Stimulated activated CD4-positive, alpha-beta T cell treated with anti-CD3 and anti-CD28 coated beads, Interleukin-1b, Interleukin-23, amount 100 ng/mL, for 4 hours (primary cell): ENCODE data around the gene ATP11C.
"Not testable (repeated sequence)": the region's sequence is repeated elsewhere in the genome, so short reads cannot be mapped to it uniquely, and the experiment has no call there.

ENCODE experiments used
- DNase-seq, 2 donors: peaks; one replicate each; pipeline ENCODE4 v3.0.0-alpha.2; 2020; ENCODE audit warnings: low read depth in 2 of 2

Gene ATP11C

DNA sequence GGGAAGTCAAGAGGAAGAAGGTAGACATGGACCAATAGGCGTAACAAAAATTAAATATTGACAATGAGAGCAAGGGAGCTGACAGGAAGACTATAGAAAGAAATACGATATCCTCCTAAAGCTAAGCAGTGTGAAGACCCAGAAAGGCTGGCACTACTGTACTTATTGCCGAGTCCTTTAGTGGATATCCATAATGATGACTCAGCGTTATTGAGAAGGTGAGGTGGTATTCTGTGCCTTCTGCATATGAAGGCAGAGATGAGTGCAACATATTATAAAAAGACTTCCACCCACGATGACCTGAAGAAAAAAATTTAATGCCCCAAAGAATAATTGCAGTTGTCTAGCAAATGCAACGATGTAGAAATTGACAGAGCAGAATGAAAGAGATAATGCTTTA, 211.9 kb downstream of the ATP11C start:
- no peak for DNase-seq

DNA sequence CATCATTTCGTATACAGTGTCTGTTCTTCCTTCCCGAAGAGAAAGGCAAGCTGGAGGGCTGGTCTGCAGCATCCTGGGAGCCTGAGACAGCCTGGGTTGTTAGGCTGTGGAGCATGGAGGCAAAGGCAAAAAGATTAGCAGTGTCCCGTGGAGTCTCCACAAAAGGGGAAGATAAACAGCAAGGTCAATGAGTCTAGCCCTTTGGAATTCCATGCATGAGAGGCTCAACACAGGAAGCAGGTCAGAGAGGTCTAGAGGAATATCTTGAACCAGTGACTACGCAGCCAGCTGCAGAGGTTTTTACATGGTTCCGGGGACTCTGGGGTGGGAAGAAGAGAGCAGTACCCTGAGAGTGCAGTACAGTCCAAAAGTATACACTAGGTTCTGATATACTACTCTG, 212.7 kb downstream of the ATP11C start:
- no peak for DNase-seq

DNA sequence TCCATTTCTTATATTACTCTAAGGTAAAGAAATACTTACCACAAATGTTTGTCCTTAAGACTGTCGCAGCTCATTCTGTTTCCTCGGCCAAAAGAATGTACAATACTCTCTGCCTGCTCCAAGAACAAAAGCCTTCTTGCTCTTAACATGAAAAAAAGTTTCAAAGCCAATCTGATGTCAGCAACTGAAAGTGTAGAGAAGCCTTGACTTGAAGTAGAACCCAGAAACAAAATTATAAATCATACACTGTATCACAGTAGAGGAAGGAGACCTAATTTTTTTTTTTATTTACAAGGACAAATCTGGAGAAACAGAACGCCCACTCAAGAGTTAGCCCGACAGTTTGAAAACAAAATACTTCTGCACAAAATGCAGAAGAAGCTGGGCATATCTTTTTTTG, 224.8 kb downstream of the ATP11C start, which contains the start of gene MCF2:
TSS of gene MCF2 (minus strand) at position 101 of the 400 bp plus-strand sequence. CDS start 56,423 bp downstream, outside the sequence.
- no peak for DNase-seq

DNA sequence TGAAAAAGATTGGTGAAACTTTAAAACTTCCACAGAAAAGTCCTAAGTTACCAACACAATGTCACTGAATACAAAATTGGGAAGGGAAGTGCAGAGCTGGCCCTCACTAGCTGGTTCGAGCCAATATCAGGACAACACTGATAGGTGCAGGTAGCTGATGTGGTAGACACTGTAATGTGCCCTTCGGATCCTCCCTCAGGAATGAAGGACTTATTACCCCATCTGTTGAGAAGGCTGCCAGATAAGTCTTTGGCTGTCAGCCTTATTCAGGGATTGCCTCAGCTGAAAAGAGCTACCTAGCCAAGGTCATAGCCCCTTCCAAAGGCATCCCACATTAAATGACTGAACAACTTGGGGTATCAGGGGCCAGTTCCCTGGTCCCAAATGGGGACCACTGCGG, 230.2 kb downstream of the ATP11C start:
- no peak for DNase-seq

DNA sequence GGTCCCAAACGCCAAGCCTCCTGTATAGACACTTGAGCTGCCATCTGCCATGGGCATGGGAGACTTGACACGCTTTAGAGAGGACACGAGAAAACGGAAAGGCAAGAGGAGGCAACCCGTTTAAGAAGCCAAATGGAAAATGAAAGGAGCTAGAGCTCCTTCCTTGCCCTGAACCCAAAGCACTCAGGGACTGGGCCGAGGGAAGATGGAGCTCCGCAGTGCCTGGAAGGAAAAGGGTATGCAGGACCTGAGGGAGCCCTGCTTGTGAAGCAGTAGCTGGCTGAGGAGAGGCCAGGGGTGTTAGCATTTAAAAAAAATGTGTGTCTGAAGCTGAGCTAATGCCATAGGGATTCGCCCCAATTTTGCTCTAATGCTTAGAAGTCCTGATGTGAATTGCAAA, 239.9 kb downstream of the ATP11C start:
- no peak for DNase-seq

DNA sequence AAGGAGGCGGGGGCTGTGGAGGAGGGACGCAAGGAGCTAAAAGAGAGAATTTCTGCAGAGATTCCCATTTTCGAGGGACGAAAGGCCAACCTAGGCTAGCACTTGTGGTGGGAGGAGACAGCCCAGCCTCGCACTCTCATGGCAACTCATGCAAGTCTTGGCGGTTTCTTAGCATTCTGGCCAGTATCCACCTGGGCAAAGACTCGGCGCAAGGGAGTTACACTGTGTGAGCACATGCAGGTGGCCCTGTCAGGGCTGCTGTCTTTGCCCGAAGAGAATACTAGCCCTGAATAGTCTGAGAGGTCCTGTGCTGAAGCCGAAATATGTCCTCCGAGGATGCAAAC, 240.4 kb downstream of the ATP11C start:
- DNase-seq, result no peak

DNA sequence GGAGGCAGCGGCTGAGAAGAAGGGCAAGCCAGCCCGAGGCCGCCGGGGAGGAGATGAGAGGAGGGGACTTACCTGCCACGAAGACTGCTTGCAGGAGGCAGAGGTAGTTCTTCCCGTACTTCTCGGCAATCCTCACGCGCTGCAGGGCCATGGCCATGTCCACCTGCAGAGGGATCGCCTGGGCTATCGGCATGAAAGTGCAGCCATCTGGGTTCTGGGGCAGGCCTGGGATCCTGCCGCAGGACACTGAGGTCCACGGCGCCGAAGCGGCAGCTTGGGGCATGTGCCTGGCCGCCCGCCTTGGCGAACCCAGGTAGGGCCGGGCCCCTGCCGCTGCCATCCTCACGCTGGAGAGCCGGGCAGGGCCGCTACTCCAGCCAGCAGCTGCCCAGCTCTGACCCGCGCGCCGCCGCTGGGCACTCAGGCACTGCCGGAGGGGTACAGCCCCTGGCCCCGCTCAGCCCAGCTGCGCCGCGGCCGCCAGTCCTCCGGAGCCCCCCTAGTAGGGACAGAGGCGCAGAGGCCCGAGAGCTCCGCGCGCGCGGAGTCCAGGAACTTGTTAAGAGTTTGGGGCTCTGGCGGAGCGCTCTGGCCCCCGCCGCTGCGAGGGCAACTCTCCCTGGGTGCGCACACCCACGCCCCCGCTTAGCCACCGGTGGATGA, 240.9 kb downstream of the ATP11C start:
- DNase-seq, result no peak

DNA sequence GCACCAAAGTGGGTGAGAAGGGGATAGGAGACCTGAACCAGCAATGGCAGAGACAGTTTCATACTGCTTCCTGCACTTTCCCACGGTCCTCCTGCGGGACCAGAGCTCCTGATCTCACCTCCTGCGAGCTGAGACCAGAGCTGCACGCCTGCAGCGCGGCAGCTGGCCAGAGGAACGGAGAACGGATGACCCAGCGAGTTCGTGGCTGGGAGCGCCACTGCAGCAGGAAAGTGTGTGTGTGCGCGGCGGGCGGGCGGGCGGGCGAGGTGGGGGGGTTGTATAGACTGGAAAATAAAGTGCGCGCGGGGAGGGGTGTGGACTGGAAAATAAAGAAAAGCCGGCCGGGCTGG, 241.4 kb downstream of the ATP11C start:
- DNase-seq, result no peak

DNA sequence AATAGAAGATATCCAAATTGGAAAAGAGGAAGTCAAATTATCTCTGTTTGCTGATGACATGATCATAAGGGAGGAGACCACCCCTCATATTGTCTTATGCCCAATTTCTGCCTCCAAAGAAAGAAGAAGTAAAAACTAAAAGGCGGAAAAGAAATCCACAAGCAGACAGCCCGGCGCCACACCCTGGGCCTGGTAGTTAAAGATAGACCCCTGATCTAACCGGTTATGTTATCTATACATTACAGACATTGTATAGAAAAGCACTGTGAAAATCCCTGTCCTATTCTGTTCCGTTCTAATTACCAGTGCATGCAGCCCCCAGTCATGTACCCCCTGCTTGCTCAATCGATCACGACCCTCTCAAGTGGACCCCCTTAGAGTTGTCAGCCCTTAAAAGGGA, 247.7 kb downstream of the ATP11C start:
- not testable (repeated sequence) for DNase-seq

DNA sequence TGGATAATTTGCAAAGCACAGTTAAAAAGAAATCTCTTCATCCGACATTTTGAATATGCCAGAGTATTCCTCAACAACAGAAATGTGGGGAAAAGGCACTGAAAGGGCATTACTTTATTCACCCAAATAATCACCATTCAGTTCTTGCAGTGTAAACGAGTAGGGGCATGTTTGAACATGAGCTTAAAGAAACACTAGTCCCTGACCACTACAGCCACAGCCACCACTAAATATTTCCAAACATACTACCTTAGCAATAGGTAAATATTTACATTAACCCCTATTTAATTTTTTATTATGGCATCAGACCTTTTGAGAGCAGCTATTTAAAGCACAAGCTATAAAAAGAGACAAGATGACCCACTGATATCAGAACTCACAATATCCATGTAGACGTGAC, 252.5 kb downstream of the ATP11C start:
- DNase-seq, result no peak
